ENCODE data around the gene HTN3. TPM values are rescaled to one million over a fixed set of nuclear protein-coding genes. Genes with fewer than 3 reads are reported as not detected.
"Not testable (repeated sequence)": the region's sequence is repeated elsewhere in the genome, so short reads cannot be mapped to it uniquely, and the experiment has no call there.

HTN3 gene
- total RNA-seq, 4 donors from 2014 or later: not detected

DNA sequence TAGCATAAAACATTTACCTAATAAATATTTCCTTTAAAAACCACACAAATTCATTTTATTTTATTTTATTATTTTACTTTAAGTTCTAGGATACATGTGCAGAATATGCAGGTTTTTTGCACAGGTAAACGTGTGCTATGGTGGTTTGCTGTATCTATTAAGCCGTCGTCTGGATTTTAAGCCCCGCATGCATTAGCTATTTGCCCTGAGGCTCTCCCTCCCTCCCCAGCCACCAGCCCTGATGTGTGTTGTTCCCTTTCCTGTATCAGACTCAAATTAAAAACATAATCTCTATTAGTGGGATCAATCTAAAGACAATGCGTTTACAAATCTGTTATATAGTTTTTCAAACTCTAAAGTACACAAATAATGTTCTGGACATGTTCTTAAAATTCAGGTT is 1.2 kb upstream of the HTN3 start:
- H3K4me1 ChIP-seq: no peaks in the 10 kb centered on the region
- DNase-seq (ENCODE audit: low spot score in 2 of 2): no peak
- no peaks in the 10 kb centered on the region for H3K9me3 ChIP-seq
- TF ChIP-seq EP300 (IDR thresholded peaks at IDR 0.05) (no peak), POLR2A (IDR thresholded peaks at IDR 0.05) (no peak)
- TF ChIP-seq, protein P1, sequence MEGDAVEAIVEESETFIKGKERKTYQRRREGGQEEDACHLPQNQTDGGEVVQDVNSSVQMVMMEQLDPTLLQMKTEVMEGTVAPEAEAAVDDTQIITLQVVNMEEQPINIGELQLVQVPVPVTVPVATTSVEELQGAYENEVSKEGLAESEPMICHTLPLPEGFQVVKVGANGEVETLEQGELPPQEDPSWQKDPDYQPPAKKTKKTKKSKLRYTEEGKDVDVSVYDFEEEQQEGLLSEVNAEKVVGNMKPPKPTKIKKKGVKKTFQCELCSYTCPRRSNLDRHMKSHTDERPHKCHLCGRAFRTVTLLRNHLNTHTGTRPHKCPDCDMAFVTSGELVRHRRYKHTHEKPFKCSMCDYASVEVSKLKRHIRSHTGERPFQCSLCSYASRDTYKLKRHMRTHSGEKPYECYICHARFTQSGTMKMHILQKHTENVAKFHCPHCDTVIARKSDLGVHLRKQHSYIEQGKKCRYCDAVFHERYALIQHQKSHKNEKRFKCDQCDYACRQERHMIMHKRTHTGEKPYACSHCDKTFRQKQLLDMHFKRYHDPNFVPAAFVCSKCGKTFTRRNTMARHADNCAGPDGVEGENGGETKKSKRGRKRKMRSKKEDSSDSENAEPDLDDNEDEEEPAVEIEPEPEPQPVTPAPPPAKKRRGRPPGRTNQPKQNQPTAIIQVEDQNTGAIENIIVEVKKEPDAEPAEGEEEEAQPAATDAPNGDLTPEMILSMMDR (IDR thresholded peaks at IDR 0.05): no peak
- H3K36me3 ChIP-seq: no peaks in the 10 kb centered on the region
- H3K4me3 ChIP-seq: no peak overlapping the region
- H3K27ac ChIP-seq: no peak overlapping the region
- H3K27me3 ChIP-seq: no peaks in the 10 kb centered on the region
- 76 to 80% methylated on average over 5 of the region's 5 CpGs for WGBS, 2 donors

DNA sequence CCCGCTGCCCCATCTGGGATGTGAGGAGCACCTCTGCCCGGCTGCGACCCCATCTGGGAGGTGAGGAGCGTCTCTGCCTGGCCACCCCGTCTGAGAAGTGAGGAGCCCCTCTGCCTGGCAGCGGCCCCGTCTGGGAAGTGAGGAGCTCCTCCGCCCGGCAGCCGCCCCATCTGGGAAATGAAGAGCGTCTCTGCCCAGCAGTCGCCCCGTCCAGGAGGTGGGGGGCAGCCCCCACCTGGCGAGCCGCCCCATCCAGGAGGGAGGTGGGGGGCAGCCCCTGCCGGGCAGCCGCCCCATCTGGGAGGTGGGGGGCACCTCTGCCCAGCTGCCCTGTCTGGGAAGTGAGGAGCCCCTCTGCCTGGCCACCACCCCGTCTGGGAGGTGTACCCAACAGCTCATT is 9.3 kb downstream of the HTN3 start:
- not testable (repeated sequence) for H3K4me1 ChIP-seq; H3K4me3 ChIP-seq; H3K27ac ChIP-seq; H3K36me3 ChIP-seq; DNase-seq (ENCODE audit: low spot score in 2 of 2); H3K27me3 ChIP-seq
- WGBS, 2 donors: 88 to 95% methylated on average over 10 of the region's 18 CpGs
- H3K9me3 ChIP-seq: peaks cover 0 to 13% (median 0%) of the 10 kb centered on the region in 4 donors

DNA sequence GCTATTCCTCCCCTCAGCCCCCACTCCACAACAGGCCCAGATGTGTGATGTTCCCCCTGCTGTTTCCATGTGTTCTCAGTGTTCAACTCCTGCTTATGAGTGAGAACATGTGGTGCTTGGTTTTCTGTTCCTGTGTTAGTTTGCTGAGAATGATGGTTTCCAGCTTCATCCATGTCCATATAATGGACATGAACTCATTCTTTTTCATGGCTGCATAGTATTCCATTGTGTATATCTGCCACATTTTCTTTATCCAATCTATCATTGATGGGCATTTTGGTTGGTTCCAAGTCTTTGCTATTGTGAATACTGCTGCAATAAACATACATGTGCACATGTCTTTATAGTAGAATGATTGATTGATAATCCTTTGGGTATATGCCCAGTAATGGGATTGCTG is 11.7 kb downstream of the HTN3 start:
- not testable (repeated sequence) for H3K4me3 ChIP-seq; H3K36me3 ChIP-seq; H3K27me3 ChIP-seq; H3K4me1 ChIP-seq; DNase-seq (ENCODE audit: low spot score in 2 of 2); H3K27ac ChIP-seq
- peaks cover 0 to 13% (median 0%) of the 10 kb centered on the region in 4 donors for H3K9me3 ChIP-seq

DNA sequence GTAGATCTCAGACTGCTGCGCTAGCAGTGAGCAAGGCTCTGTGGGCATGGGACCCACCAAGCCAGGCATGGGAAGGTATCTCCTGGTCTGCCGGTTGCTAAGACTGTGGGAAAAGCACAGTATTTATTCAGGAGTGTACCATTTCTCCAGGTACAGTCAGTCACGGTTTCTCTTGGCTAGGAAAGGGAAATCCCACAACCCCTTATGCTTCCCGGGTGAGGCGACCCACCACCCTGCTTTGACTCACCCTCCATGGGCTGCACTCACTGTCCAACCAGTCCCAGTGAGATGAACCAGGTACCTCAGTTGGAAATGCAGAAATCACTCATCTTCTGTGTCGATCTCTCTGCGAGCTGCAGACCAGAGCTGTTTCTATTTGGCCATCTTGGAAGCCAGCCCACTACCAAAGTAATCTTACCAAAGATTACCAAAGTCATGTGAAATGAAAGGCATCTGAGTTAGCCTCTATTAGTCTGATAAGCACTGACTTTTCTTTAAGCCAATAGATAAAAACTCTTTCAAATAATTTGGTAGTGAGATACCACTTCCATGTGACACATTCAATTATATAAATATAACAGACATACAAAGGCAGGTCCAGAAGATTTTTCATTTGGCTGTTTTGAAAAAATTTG is 13.5 kb downstream of the HTN3 start:
- no peaks in the 10 kb centered on the region for H3K36me3 ChIP-seq
- WGBS, 2 donors: 93% methylated on average over 7 of the region's 7 CpGs
- no peak for TF ChIP-seq POLR2A (IDR thresholded peaks at IDR 0.05)
- TF ChIP-seq EP300 (IDR thresholded peaks at IDR 0.05): no peak
- TF ChIP-seq, protein P1 (IDR thresholded peaks at IDR 0.05): no peak
- no peaks in the 10 kb centered on the region for H3K27me3 ChIP-seq
- H3K4me1 ChIP-seq: no peaks in the 10 kb centered on the region
- no peak overlapping the region for H3K27ac ChIP-seq
- H3K9me3 ChIP-seq: peaks cover 0 to 13% (median 0%) of the 10 kb centered on the region in 4 donors
- DNase-seq (ENCODE audit: low spot score in 2 of 2): no peak
- no peak overlapping the region for H3K4me3 ChIP-seq

DNA sequence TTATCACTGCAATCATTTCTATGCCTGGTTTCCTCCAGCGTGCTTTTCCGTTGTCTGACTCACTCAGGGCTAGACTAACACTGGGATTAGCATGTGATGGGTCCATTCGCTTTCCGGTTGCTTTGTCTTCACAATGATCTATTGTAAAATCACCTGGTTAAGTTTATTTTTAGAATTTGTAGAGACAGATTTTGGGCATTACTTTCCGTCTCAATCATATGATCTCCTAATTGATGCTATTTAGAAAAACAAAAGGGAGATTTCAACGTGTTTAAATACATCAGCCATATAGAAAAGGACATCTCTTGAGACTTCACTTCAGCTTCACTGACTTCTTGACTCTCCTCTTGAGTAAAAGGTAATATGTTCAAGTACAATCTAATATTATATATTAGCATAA is 21.9 kb downstream of the HTN3 start, which contains the start of gene HTN1:
TSS of gene HTN1 (plus strand) at position 301 of the 400 bp plus-strand sequence. CDS start 2,639 bp downstream, outside the sequence.
- not testable (repeated sequence) for H3K27me3 ChIP-seq; H3K36me3 ChIP-seq; H3K4me3 ChIP-seq; H3K27ac ChIP-seq; DNase-seq (ENCODE audit: low spot score in 2 of 2); H3K9me3 ChIP-seq; H3K4me1 ChIP-seq
- WGBS, 2 donors: 77 to 81% methylated on average over 6 of the region's 6 CpGs

DNA sequence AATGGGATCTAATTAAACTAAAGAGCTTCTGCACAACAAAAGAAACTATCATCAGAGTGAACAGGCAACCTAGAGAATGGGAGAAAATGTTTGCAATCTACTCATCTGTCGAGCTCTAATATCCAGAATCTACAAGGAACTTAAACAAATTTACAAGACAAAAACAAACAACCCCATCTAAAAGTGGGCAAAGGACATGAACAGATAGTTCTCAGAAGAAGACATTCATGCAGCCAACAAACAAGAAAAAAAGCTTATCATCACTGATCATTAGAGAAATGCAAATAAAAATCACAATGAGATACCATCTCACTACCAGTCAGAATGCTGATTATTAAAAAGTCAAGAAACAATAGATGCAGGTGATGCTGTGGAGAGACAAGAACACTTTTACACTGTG is 28.3 kb downstream of the HTN3 start:
- 27 to 36% methylated on average over 1 of the region's 1 CpG for WGBS, 2 donors

DNA sequence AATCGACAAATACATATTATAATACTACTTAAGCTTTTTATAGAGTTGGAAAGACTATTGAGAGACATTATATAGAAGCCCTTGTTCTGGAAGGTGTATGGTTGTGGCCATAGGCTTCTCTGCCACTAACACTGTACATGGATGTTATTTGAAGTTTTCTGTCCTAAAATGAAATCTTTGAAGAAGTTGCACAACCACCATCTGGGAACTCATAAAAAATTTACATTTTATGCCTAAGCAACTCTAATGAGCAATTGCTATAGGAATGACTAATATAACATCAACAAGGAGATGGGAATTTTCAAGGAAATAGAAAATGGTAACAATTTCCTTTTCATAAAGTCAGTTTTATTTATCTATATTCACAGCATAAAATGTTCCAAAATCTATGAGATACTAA is 29.4 kb downstream of the HTN3 start:
- DNase-seq (ENCODE audit: low spot score in 2 of 2): no peak
- Histone ChIP-seq H3K9me3 (peaks cover 0 to 5% (median 0%) of the 10 kb centered on the region in 4 donors), H3K27ac (no peak overlapping the region), H3K4me3 (no peak overlapping the region), H3K4me1 (no peaks in the 10 kb centered on the region), H3K27me3 (no peaks in the 10 kb centered on the region), H3K36me3 (no peaks in the 10 kb centered on the region)
- 90 to 95% methylated on average over 1 of the region's 1 CpG for WGBS, 2 donors
- TF ChIP-seq EP300 (IDR thresholded peaks at IDR 0.05): no peak
- TF ChIP-seq POLR2A (IDR thresholded peaks at IDR 0.05): no peak
- TF ChIP-seq, protein P1 (IDR thresholded peaks at IDR 0.05): no peak

More for the DNA sequence above, 28.3 kb downstream of the HTN3 start:
- H3K9me3 ChIP-seq; H3K27me3 ChIP-seq; DNase-seq (ENCODE audit: low spot score in 2 of 2); H3K36me3 ChIP-seq; H3K4me3 ChIP-seq; H3K27ac ChIP-seq; H3K4me1 ChIP-seq: not testable (repeated sequence)
